Liver (tissue), 9 donors: ENCODE data around the gene CALHM5. TPM values are rescaled to one million over a fixed set of nuclear protein-coding genes. Genes with fewer than 3 reads are reported as not detected.

Experiments used
- DNase-seq: peaks from one replicate; pipeline ENCODE4 v3.0.0-alpha.2; 2017; ENCODE audit warnings: low spot score
- H3K27ac ChIP-seq, 2 donors: one replicate each; pipeline ENCODE4 v1.7.0; 2013; ENCODE audit warnings: inconsistent platforms in 2 of 2, low read length in 2 of 2, control low read depth in 1 of 2, low read depth in 1 of 2, mild to moderate bottlenecking in 1 of 2
- H3K27me3 ChIP-seq, 4 donors: one replicate each; pipeline versions ENCODE4 v1.6.1 to v1.7.0; 2013; ENCODE audit warnings: low read length in 3 of 4, inconsistent platforms in 1 of 4, mild to moderate bottlenecking in 1 of 4, moderate library complexity in 1 of 4; ENCODE audit not compliant: control insufficient read depth in 4 of 4, insufficient read depth in 4 of 4
- H3K36me3 ChIP-seq, 4 donors: one replicate each; pipeline versions ENCODE4 v1.6.1 to v1.7.0; 2013; ENCODE audit warnings: low read length in 3 of 4, mild to moderate bottlenecking in 3 of 4, low read depth in 1 of 4, moderate library complexity in 1 of 4; ENCODE audit not compliant: control insufficient read depth in 4 of 4, insufficient read depth in 3 of 4
- H3K4me1 ChIP-seq, 4 donors: one replicate each; pipeline versions ENCODE4 v1.6.1 to v1.7.0; 2013; ENCODE audit warnings: low read length in 3 of 4, mild to moderate bottlenecking in 3 of 4, moderate library complexity in 1 of 4; ENCODE audit not compliant: control insufficient read depth in 4 of 4, insufficient read depth in 4 of 4
- H3K4me3 ChIP-seq, 3 donors: one replicate each; pipeline versions ENCODE4 v1.6.1 to v1.7.0; 2013; ENCODE audit warnings: low read length in 3 of 3, control low read depth in 1 of 3, low read depth in 1 of 3, mild to moderate bottlenecking in 1 of 3
- H3K9ac ChIP-seq, 2 donors: one replicate each; pipeline ENCODE4 v1.7.0; 2013; ENCODE audit warnings: low read length in 2 of 2, mild to moderate bottlenecking in 2 of 2, moderate library complexity in 2 of 2, control low read depth in 1 of 2, low read depth in 1 of 2
- H3K9me3 ChIP-seq, 4 donors: one replicate each; pipeline versions ENCODE4 v1.6.1 to v1.7.0; 2013; ENCODE audit warnings: low read length in 3 of 4; ENCODE audit not compliant: control insufficient read depth in 4 of 4
- ATF3 ChIP-seq: IDR thresholded peaks from 2 replicates; pipeline ENCODE4 v1.6.1; 2016; ENCODE audit warnings: antibody characterized with exemption
- CTCF ChIP-seq: fragments of 150-350 bp; IDR thresholded peaks from 2 replicates; pipeline ENCODE4 v1.5.1; 2017; ENCODE audit warnings: improper control_type of control experiment, low read depth, low read length; ENCODE audit not compliant: missing input control
- FOXA1 ChIP-seq: IDR thresholded peaks from 2 replicates; pipeline ENCODE4 v1.6.1; 2016; ENCODE audit warnings: antibody characterized with exemption
- FOXA2 ChIP-seq: IDR thresholded peaks from 2 replicates; pipeline ENCODE4 v1.6.1; 2016; ENCODE audit warnings: antibody characterized with exemption
- GABPA ChIP-seq, 2 donors: IDR thresholded peaks in 1 of 2; conservative IDR thresholded peaks in 1 of 2; 2 replicates each; pipeline ENCODE4 v1.6.1; 2016; ENCODE audit warnings: antibody characterized with exemption in 2 of 2, mild to moderate bottlenecking in 1 of 2, moderate library complexity in 1 of 2
- HNF4A ChIP-seq, 2 donors: conservative IDR thresholded peaks; 2 replicates each; pipeline ENCODE4 v1.6.1; 2016; ENCODE audit warnings: antibody characterized with exemption in 2 of 2, mild to moderate bottlenecking in 2 of 2
- JUND ChIP-seq, 2 donors: IDR thresholded peaks; 2 replicates each; pipeline ENCODE4 v1.6.1; 2016; ENCODE audit warnings: antibody characterized with exemption in 2 of 2
- NR2F2 ChIP-seq: IDR thresholded peaks from 2 replicates; pipeline ENCODE4 v1.6.1; 2016; ENCODE audit warnings: antibody characterized with exemption
- RAD21 ChIP-seq, 2 donors: IDR thresholded peaks; 2 replicates each; pipeline ENCODE4 v1.6.1; 2016; ENCODE audit warnings: antibody characterized with exemption in 2 of 2, mild to moderate bottlenecking in 2 of 2
- REST ChIP-seq: IDR thresholded peaks from 2 replicates; pipeline ENCODE4 v1.6.1; 2016; ENCODE audit warnings: antibody characterized with exemption, mild to moderate bottlenecking
- SP1 ChIP-seq: IDR thresholded peaks from 2 replicates; pipeline ENCODE4 v1.6.1; 2018; ENCODE audit warnings: antibody characterized with exemption, mild to moderate bottlenecking
- TAF1 ChIP-seq: conservative IDR thresholded peaks from 2 replicates; pipeline ENCODE4 v1.6.1; 2016; ENCODE audit warnings: antibody characterized with exemption, mild to moderate bottlenecking
- YY1 ChIP-seq: IDR thresholded peaks from 2 replicates; pipeline ENCODE4 v1.6.1; 2016; ENCODE audit warnings: antibody characterized with exemption, mild to moderate bottlenecking
- ZBTB33 ChIP-seq: IDR thresholded peaks from 2 replicates; pipeline ENCODE4 v1.6.1; 2016; ENCODE audit warnings: antibody characterized with exemption
- WGBS: extraction: QIAGEN DNeasy Blood & Tissue Kit; methylation state at CpG from one replicate; pipeline ENCODE4 v1.1.7; 2013; 5-methylcytosine and 5-hydroxymethylcytosine counted together
- polyA plus RNA-seq, 2 donors: library from polyadenylated mRNA; stranded (reverse) in 1 of 2; unstranded in 1 of 2; fragments of 200-250 nt in 1 of 2; fragments of >200 nt in 1 of 2; fragmentation: Nextera tagmentation in 1 of 2; extraction: Ambion mirVana in 1 of 2; gene quantifications; one replicate each; pipeline versions ENCODE4 v1.2.1 to v1.2.3, GENCODE V29; 2013 to 2015
- total RNA-seq, 2 donors: library from RNA; depleted of rRNA; stranded (reverse); fragments of >200 nt; gene quantifications; one replicate each; pipeline ENCODE4 v1.2.3, GENCODE V29; 2014
- donor health status: healthy.
- donor health status: healthy.
- donor health status: healthy.
- donor health status: healthy.
- donor health status: healthy.

The CALHM5 gene
- total and polyA plus RNA-seq, 4 donors = 0.07 to 0.59 (median 0.45) TPM

GRCh38 chr6:116463301-116463700 lies 48.1 kb upstream of the CALHM5 start:
- no peaks in the 10 kb centered on the region for H3K36me3 ChIP-seq
- H3K27me3 ChIP-seq = peaks cover 0 to 1% (median 0%) of the 10 kb centered on the region in 4 donors
- H3K4me3 ChIP-seq = no peak overlapping the region
- no peak overlapping the region for H3K9ac ChIP-seq
- H3K9me3 ChIP-seq = no peaks in the 10 kb centered on the region
- no peak overlapping the region for H3K27ac ChIP-seq
- no peak for DNase-seq
- TF ChIP-seq YY1 (no peak), CTCF (no peak), HNF4A (conservative IDR thresholded peaks at IDR 0.05) (no peak), ZBTB33 (no peak), JUND (IDR thresholded peaks at IDR 0.05) (no peak), REST (no peak), ATF3 (no peak), FOXA2 (no peak), NR2F2 (no peak), FOXA1 (no peak)
- peaks cover 4 to 11% (median 6%) of the 10 kb centered on the region in 4 donors for H3K4me1 ChIP-seq
- 72% methylated on average over 4 of the region's 4 CpGs for WGBS

- H3K4me3 ChIP-seq = no peak overlapping the region
- no peak overlapping the region for H3K9ac ChIP-seq
- no peak for DNase-seq
- no peak for TF ChIP-seq REST
- TF ChIP-seq ZBTB33 = no peak
- TF ChIP-seq FOXA2 = no peak
- TF ChIP-seq NR2F2 = no peak
- no peak for TF ChIP-seq TAF1
- TF ChIP-seq SP1 = no peak
- no peak for TF ChIP-seq YY1
- TF ChIP-seq FOXA1 = no peak
- no peak for TF ChIP-seq GABPA (IDR thresholded peaks at IDR 0.05 in 1 of 2, conservative IDR thresholded peaks at IDR 0.05 in 1 of 2)
- TF ChIP-seq RAD21 (IDR thresholded peaks at IDR 0.05) = no peak
- H3K27me3 ChIP-seq = peaks cover 0 to 1% (median 0%) of the 10 kb centered on the region in 4 donors
- H3K4me1 ChIP-seq = peaks cover 4 to 11% (median 6%) of the 10 kb centered on the region in 4 donors
- no peaks in the 10 kb centered on the region for H3K9me3 ChIP-seq
- no peaks in the 10 kb centered on the region for H3K36me3 ChIP-seq
- WGBS = 69% methylated on average over 5 of the region's 5 CpGs
- no peak overlapping the region for H3K27ac ChIP-seq
Observed at GRCh38 chr6:116465246-116465645, 46.2 kb upstream of the CALHM5 start.
